Measurements from ENCODE around the gene ZBP1.

ZBP1 gene

GRCh38 chr20:57560554-57561355 lies 59.5 kb downstream of the ZBP1 start, which contains the start of gene PCK1:
Gene PCK1, plus strand, starts transcription at chr20:57561110. Its CDS starts 302 bp downstream, at chr20:57561412.
- H3K27ac Mint-ChIP-seq = no peak within 1 kb of the TSS
- H3K4me1 Mint-ChIP-seq = no peaks in the 10 kb centered on the region
- H3K27me3 Mint-ChIP-seq = peaks cover 4% of the 10 kb centered on the region

GRCh38 chr20:57559658-57560553 lies 60.3 kb downstream of the ZBP1 start:
- no peaks in the 10 kb centered on the region for H3K4me1 Mint-ChIP-seq
- H3K36me3 Mint-ChIP-seq = no peaks in the 10 kb centered on the region
- H3K9me3 Mint-ChIP-seq = no peaks in the 10 kb centered on the region
- H3K27ac Mint-ChIP-seq = no peak overlapping the region
- no peak overlapping the region for H3K4me3 Mint-ChIP-seq
- H3K27me3 Mint-ChIP-seq = peaks cover 4% of the 10 kb centered on the region

More at GRCh38 chr20:57560554-57561355, 59.5 kb downstream of the ZBP1 start, which contains the start of gene PCK1:
- H3K36me3 Mint-ChIP-seq = no peaks in the 10 kb centered on the region
- no peaks in the 10 kb centered on the region for H3K9me3 Mint-ChIP-seq
- H3K4me3 Mint-ChIP-seq = no peak within 1 kb of the TSS

- Mint-ChIP-seq H3K27me3 (peaks cover 4% of the 10 kb centered on the region), H3K9me3 (no peaks in the 10 kb centered on the region), H3K27ac (no peak overlapping the region), H3K4me3 (no peak overlapping the region), H3K4me1 (no peaks in the 10 kb centered on the region), H3K36me3 (no peaks in the 10 kb centered on the region)
These were observed 61.0 kb downstream of the ZBP1 start for GRCh38 chr20:57559289-57559634.

GRCh38 chr20:57558614-57559288 lies 61.5 kb downstream of the ZBP1 start:
- H3K9me3 Mint-ChIP-seq = no peaks in the 10 kb centered on the region
- H3K36me3 Mint-ChIP-seq = no peaks in the 10 kb centered on the region
- peaks cover 4% of the 10 kb centered on the region for H3K27me3 Mint-ChIP-seq
- no peaks in the 10 kb centered on the region for H3K4me1 Mint-ChIP-seq
- no peak overlapping the region for H3K27ac Mint-ChIP-seq
- no peak overlapping the region for H3K4me3 Mint-ChIP-seq

- H3K9me3 Mint-ChIP-seq = no peaks in the 10 kb centered on the region
- no peaks in the 10 kb centered on the region for H3K4me1 Mint-ChIP-seq
- H3K27me3 Mint-ChIP-seq = peaks cover 4% of the 10 kb centered on the region
- no peaks in the 10 kb centered on the region for H3K36me3 Mint-ChIP-seq
- H3K27ac Mint-ChIP-seq = no peak overlapping the region
- H3K4me3 Mint-ChIP-seq = no peak overlapping the region
These were observed 62.2 kb downstream of the ZBP1 start for GRCh38 chr20:57557926-57558613.

DNA sequence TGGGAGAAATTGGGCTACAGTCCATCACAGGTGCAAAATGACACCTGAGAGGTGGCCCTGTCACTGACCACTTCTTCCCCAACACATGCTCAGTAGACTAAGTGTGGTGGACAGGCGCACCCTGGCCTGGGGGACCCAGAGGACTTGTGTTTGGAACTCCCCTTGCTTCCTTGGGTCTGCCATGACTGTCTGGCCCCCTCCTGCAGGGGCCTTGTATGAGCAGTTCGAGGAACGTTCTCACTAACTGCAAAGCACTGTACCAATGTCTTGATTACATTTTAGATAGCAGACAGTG lies 63.3 kb downstream of the ZBP1 start:
- Mint-ChIP-seq H3K36me3 (no peaks in the 10 kb centered on the region), H3K27ac (no peak overlapping the region), H3K4me3 (no peak overlapping the region), H3K27me3 (peaks cover 4% of the 10 kb centered on the region), H3K4me1 (no peaks in the 10 kb centered on the region), H3K9me3 (no peaks in the 10 kb centered on the region)

GRCh38 chr20:57555457-57556184 lies 64.6 kb downstream of the ZBP1 start:
- H3K27ac Mint-ChIP-seq = no peak overlapping the region
- no peak overlapping the region for H3K4me3 Mint-ChIP-seq
- peaks cover 4% of the 10 kb centered on the region for H3K27me3 Mint-ChIP-seq
- H3K36me3 Mint-ChIP-seq = no peaks in the 10 kb centered on the region
- no peaks in the 10 kb centered on the region for H3K4me1 Mint-ChIP-seq
- no peaks in the 10 kb centered on the region for H3K9me3 Mint-ChIP-seq
